Right ventricle myocardium superior (tissue), 1 donor: Measurements from ENCODE around the gene EYS. TPM values are rescaled to one million over a fixed set of nuclear protein-coding genes. Genes with fewer than 3 reads are reported as not detected.

Experiments
- ATAC-seq: fragments of 200-7000 bp; cut with Tn5 transposase; one replicate; pipeline ENCODE4 v1.9.1; 2020; ENCODE audit warnings: mild to moderate bottlenecking; ENCODE audit not compliant: poor library complexity
- DNase-seq: peaks from one replicate; pipeline ENCODE4 v3.0.0-alpha.2; 2020
- intact Hi-C: fragments of 100-400 bp; cut with DNase I; formaldehyde crosslinking; loops from one replicate; pipeline ENCODE4 v1.11.2; 2022
- total RNA-seq: library from RNA; stranded (reverse); fragmentation: NEBNext Ultra II Directional; extraction: Animal tissue kit (Norgen Biotek cat#: 25700); gene quantifications from one replicate; pipeline ENCODE4 v1.2.1, GENCODE V29; 2021
- donor health status: DM: no; HTN: yes; CAD: no; lungs with severe emphysema.

Gene EYS
- total RNA-seq, 1 donor from 2014 or later = not detected

DNA sequence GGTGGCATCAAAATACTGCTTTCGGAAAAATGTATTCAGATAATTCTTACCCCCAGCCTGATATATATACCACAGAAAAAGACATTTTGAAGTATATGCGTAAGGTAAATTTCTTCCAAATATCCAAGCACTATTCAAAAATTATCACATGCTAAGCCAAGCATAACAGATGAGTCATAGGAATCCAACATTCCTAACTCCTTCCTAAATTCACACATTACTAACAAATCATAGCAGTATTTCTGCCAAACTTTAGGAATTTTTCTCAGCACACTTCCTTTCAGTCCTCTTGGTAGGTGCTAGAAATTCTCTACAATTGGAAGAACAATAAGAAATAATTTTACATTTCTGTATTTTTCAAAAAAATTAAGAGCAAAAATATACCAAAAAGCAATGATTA lies 417.5 kb downstream of the EYS start:
- no peak for DNase-seq
- no peak for ATAC-seq
- intact Hi-C loops = no loop called here

- intact Hi-C loops = no loop called here
- no peak for DNase-seq
- no peak for ATAC-seq
These were observed 421.8 kb downstream of the EYS start for GRCh38 chr6:65285275-65285674.

GRCh38 chr6:65280060-65280459 lies 427.0 kb downstream of the EYS start:
- intact Hi-C loops = no loop called here
- no peak for DNase-seq
- no peak for ATAC-seq

- intact Hi-C loops = no loop called here
- ATAC-seq = no peak
- no peak for DNase-seq
These were observed 444.8 kb downstream of the EYS start for GRCh38 chr6:65262241-65262640.

DNA sequence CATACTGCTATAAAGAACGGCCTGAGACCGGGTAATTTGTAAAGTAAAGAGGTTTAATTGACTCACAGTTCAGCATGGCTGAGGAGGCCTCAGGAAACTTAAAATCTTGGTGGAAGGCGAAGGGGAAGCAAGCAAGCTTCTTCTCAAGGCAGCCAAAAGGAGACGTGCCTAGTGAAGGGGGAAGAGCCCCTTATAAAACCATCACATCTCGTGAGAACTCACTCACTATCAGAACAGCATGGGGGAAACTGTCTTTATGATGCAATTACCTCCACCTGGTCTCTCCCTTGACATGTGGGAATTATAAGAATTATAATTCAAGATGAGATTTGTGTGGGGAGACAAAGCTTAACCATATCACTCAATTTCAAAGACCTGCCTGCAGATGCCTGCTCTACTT lies 447.0 kb downstream of the EYS start:
- intact Hi-C loops = no loop called here
- ATAC-seq = no peak
- DNase-seq = no peak

GRCh38 chr6:65259059-65259458 lies 448.0 kb downstream of the EYS start:
- DNase-seq = no peak
- intact Hi-C loops = no loop called here
- no peak for ATAC-seq

- ATAC-seq (no peak), DNase-seq (no peak)
- intact Hi-C loops = no loop called here
These were observed 454.0 kb downstream of the EYS start for GRCh38 chr6:65253041-65253440.

GRCh38 chr6:65248101-65248610 lies 458.9 kb downstream of the EYS start:
- no peak for ATAC-seq
- intact Hi-C loops = no loop called here

DNA sequence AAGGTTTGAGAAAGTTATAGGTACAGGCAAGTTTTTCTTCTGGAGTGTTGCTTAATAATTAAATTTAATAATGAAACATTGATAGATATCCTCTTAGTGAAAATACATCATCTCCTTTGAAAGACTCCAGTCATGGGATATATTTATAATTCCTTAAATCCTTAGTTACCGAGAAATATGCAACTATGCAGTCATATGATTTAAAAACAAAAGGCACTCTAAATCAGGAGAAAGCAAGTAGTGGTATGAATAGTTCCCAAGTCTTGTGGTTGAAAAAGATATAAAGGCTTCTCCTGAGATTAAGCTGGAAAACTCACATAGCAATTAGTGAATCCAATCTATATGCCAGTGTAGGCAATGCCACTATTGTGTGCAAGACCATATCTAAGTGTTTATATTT lies 475.4 kb downstream of the EYS start:
- DNase-seq = no peak
- intact Hi-C loops = no loop called here
- ATAC-seq = no peak

More at GRCh38 chr6:65248101-65248610, 458.9 kb downstream of the EYS start:
- DNase-seq = no peak

- ATAC-seq (no peak), DNase-seq (no peak)
- intact Hi-C loops = no loop called here
These were observed 477.2 kb downstream of the EYS start for GRCh38 chr6:65229825-65230224.

DNA sequence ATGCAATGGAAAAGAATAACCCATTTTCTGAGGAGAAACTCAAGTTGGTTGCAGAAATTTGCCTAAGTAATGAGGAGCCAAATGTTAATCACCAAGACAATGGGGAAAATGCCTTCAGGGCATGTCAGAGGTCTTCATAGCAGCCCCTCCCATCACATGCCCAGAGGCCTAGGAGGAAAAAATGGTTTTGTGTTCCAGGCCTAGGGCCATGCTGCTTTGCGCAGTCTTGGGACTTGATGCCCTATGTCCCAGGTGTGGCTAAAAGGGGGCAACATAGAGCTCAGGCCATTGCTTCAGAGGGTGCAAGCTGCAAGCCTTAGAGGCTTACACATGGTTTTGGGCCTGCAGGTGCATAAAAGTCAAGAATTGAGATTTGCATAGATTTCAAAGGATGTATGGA lies 485.9 kb downstream of the EYS start:
- ATAC-seq = no peak

DNA sequence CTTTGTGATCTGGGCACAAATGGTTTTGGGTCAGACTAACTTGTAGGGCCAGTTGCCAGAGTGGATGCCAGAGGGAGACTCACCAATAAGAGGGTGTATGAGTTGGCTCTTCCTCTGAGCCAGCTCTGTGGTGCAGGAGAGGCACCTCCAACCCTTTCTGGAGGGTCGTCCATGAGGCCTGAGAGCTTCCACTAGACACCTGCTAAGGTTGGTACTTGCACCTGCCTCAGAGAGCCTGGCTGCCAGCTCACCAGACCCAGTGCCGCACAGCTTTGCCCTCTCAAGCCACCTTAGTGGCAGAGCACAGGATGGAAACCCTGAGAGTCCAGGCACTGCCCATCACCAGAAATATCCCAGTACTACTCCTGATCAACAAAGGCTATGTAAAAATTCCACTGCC lies 504.3 kb downstream of the EYS start:
- intact Hi-C loops = no loop called here
- ATAC-seq (no peak), DNase-seq (no peak)

More for the DNA sequence above, 485.9 kb downstream of the EYS start:
- intact Hi-C loops = no loop called here
- DNase-seq = no peak

- no peak for DNase-seq
- ATAC-seq = no peak
- intact Hi-C loops = no loop called here
These were observed 507.3 kb downstream of the EYS start for GRCh38 chr6:65199683-65200082.

- no peak for ATAC-seq
- no peak for DNase-seq
- intact Hi-C loops = no loop called here
These were observed 507.9 kb downstream of the EYS start for GRCh38 chr6:65199121-65199520.

DNA sequence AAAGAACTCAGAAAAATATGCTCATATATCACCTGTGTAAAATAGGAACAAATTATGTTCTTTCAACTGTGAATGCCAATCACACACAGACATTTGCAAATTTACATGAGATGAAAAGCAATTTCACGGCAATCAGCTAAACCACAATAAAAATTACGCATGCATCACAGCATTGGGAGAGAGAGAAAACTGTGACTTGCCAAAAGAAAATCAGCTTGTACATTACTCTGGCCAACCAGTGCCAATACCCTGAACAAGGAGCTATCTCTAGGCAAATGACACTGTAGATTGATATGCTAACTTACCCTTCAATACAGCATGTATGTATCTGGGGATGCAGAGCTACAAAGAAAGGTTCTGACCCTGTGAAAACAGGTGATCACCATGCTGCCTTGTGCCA lies 515.6 kb downstream of the EYS start:
- intact Hi-C loops = no loop called here
- no peak for ATAC-seq
- no peak for DNase-seq

GRCh38 chr6:65189236-65189881 lies 517.7 kb downstream of the EYS start:
- ATAC-seq = no peak
- intact Hi-C loops = no loop called here
- DNase-seq = no peak

DNA sequence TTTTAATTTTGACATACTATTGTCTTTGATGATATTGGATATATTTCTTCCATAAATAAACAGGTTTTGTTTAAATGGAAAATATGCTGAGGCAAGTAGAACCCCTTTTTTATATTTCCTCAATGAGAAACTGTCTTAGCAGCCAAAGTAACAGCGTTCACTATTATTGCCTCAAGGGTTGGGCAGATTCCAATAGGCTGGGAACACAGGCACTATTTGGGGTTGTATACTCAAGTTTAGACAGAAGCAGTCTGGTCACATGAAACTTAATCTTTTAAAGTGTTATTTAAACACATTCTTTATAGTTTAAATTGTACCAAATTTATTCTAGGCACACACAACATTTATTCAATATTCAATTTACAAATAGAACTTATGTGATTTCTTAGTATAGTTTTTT lies 520.2 kb downstream of the EYS start:
- no peak for DNase-seq
- ATAC-seq = no peak
- intact Hi-C loops = no loop called here

GRCh38 chr6:65182681-65183080 lies 524.3 kb downstream of the EYS start:
- DNase-seq (no peak), ATAC-seq (no peak)
- intact Hi-C loops = no loop called here

- DNase-seq = no peak
- intact Hi-C loops = no loop called here
These were observed 536.8 kb downstream of the EYS start for GRCh38 chr6:65170273-65170672.

DNA sequence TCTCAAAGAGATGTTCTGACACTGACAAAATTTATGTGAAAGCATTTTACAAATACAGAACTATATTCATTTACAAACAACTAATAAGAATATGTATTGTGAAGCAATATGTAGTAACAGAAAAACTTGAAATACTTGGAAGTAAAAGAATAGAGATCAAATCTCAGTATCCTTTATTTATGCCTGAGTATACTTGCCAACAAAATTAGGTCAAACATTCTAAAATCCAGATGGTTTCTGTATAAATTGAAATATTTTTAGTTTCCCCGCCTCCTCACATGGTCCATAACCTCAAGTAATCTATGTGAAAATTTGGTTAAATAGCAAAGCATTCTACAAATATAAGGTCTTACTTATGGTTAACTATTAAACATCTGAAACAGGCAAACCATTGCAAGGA lies 545.4 kb downstream of the EYS start:
- no peak for DNase-seq
- intact Hi-C loops = no loop called here
- no peak for ATAC-seq

More at GRCh38 chr6:65170273-65170672, 536.8 kb downstream of the EYS start:
- ATAC-seq = no peak

DNA sequence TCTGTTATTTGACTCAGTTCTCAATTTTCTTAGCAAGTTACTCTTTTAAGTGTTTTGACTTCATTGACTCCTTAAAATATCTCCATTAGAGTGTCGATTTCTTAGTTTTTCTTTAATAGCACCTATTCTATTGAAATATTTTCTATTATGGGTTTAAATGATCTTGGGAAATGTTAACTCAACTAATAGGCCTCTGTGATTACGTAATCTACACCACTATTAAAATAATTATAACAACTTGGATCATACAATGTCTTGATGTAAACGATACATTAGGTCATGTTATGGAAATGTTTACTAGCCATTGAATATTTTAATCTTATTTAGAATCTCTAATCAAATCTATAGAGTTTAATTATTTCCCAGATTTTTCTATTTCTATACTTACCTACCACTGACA lies 550.0 kb downstream of the EYS start:
- intact Hi-C loops = no loop called here
- DNase-seq = no peak
- ATAC-seq = no peak
